OCI-LY7 (cell line): ENCODE results near the gene C20orf141.

Experiments
- CTCF ChIP-seq: fragments of 200-600 bp; sonication (generic); conservative IDR thresholded peaks from 2 replicates; pipeline ENCODE4 v1.5.1; 2014; ENCODE audit warnings: mild to moderate bottlenecking, antibody characterized with exemption, low read length, moderate library complexity, mixed read lengths
- EZH2phosphoT487 ChIP-seq: fragments of 200-600 bp; sonication (generic); IDR thresholded peaks from 2 replicates; pipeline ENCODE4 v1.6.1; 2018; ENCODE audit warnings: low read depth, borderline replicate concordance, mild to moderate bottlenecking, mixed run types, antibody characterized with exemption, low read length, moderate library complexity, mixed read lengths

GRCh38 chr20:2858591-2858990 lies 43.8 kb downstream of the C20orf141 start:
- TF ChIP-seq CTCF (no peak), EZH2phosphoT487 (no peak)
